HG02588 (cell line): ENCODE results near the gene LPP.

Experiments used
- ATAC-seq: cut with Tn5 transposase; IDR thresholded peaks from one replicate; pipeline ENCODE4 v1.9.1; 2021; ENCODE audit warnings: mild to moderate bottlenecking, moderate library complexity; ENCODE audit not compliant: unreplicated experiment

LPP gene

GRCh38 chr3:188323067-188323842, 169.3 kb downstream of the LPP start:
- ATAC-seq, result no peak

- ATAC-seq, result no peak
Measured at GRCh38 chr3:188326111-188326510, 172.2 kb downstream of the LPP start.

GRCh38 chr3:188326968-188327367, 173.0 kb downstream of the LPP start:
- ATAC-seq, result no peak

GRCh38 chr3:188327433-188327832, 173.5 kb downstream of the LPP start:
- ATAC-seq, result no peak

GRCh38 chr3:188330138-188330537, 176.2 kb downstream of the LPP start:
- no peak for ATAC-seq

- no peak for ATAC-seq
Measured at GRCh38 chr3:188331166-188331565, 177.2 kb downstream of the LPP start.

- ATAC-seq, result no peak
Measured at GRCh38 chr3:188332085-188332484, 178.1 kb downstream of the LPP start.

- no peak for ATAC-seq
Measured at GRCh38 chr3:188335656-188336055, 181.7 kb downstream of the LPP start.

- no peak for ATAC-seq
Measured at GRCh38 chr3:188336178-188336577, 182.2 kb downstream of the LPP start.

- ATAC-seq, result no peak
Measured at GRCh38 chr3:188337232-188337631, 183.3 kb downstream of the LPP start.

- ATAC-seq, result no peak
Measured at GRCh38 chr3:188338086-188338485, 184.1 kb downstream of the LPP start.

- peak; percentile 66 for ATAC-seq
Measured at GRCh38 chr3:188339410-188340295, 185.7 kb downstream of the LPP start.

- no peak for ATAC-seq
Measured at GRCh38 chr3:188341501-188341900, 187.5 kb downstream of the LPP start.

GRCh38 chr3:188342991-188343732, 189.2 kb downstream of the LPP start:
- no peak for ATAC-seq

- no peak for ATAC-seq
Measured at GRCh38 chr3:188343894-188344293, 189.9 kb downstream of the LPP start.

GRCh38 chr3:188345223-188345622, 191.3 kb downstream of the LPP start:
- ATAC-seq, result no peak

- no peak for ATAC-seq
Measured at GRCh38 chr3:188348435-188349244, 194.7 kb downstream of the LPP start.

GRCh38 chr3:188349351-188349901, 195.5 kb downstream of the LPP start:
- no peak for ATAC-seq

- ATAC-seq, result no peak
Measured at GRCh38 chr3:188349933-188350332, 196.0 kb downstream of the LPP start.

GRCh38 chr3:188350961-188351360, 197.0 kb downstream of the LPP start:
- no peak for ATAC-seq
